Measurements from ENCODE around the gene XYLT1.

DNA sequence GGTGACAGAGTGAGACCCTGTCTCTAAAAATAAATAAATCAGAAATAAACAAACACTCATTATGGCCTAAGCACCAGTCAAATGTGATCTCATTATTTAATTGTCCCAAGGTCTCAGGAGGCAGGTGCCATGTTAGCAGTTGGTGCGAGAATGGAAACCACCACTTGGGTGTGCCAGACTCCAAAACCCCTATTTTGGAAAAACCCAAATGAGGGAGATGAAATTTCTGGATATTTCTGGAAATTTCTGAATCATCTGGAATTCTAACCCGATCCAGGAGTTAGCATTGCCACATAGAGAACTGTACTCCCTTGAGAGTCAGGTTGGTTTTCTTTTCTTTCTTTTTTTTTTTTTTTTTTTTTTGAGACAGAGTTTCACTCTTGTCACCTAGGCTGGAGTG is 264.0 kb downstream of the XYLT1 start:
- TF ChIP-seq TARDBP (IDR thresholded peaks at IDR 0.05) = no peak
- TF ChIP-seq SP1 (IDR thresholded peaks at IDR 0.05) = no peak
- no peak for TF ChIP-seq FOXM1 (IDR thresholded peaks at IDR 0.05; ENCODE audit: borderline replicate concordance)
- TF ChIP-seq CTBP1 (IDR thresholded peaks at IDR 0.05; ENCODE audit: borderline replicate concordance) = no peak
- TF ChIP-seq BHLHE40 (IDR thresholded peaks at IDR 0.05; ENCODE audit: borderline replicate concordance) = no peak
- TF ChIP-seq HDGF (IDR thresholded peaks at IDR 0.05; ENCODE audit: borderline replicate concordance) = no peak
- TF ChIP-seq, protein P1, sequence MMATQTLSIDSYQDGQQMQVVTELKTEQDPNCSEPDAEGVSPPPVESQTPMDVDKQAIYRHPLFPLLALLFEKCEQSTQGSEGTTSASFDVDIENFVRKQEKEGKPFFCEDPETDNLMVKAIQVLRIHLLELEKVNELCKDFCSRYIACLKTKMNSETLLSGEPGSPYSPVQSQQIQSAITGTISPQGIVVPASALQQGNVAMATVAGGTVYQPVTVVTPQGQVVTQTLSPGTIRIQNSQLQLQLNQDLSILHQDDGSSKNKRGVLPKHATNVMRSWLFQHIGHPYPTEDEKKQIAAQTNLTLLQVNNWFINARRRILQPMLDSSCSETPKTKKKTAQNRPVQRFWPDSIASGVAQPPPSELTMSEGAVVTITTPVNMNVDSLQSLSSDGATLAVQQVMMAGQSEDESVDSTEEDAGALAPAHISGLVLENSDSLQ (IDR thresholded peaks at IDR 0.05) = no peak
- TF ChIP-seq FOXK2 (IDR thresholded peaks at IDR 0.05) = no peak
